Esophagus squamous epithelium (tissue), 4 donors: ENCODE data around the gene CSPG4.

Source experiments
- CTCF ChIP-seq, 6 experiments: fragments of 450-650 bp in 4 of 6; fragments of 200-600 bp in 2 of 6; sonication (generic) in 2 of 6; IDR thresholded peaks; one replicate each; pipeline ENCODE4 v1.5.1; 2016 to 2019; ENCODE audit warnings: antibody characterized with exemption in 6 of 6, mild to moderate bottlenecking in 4 of 6, moderate library complexity in 4 of 6
- POLR2A ChIP-seq, 4 donors: fragments of 450-650 bp; IDR thresholded peaks; one replicate each; pipeline ENCODE4 v1.6.1; 2017; ENCODE audit warnings: antibody characterized with exemption in 4 of 4, mild to moderate bottlenecking in 4 of 4, moderate library complexity in 3 of 4

GRCh38 chr15:75656331-75656730 is 56.3 kb downstream of the CSPG4 start:
- no peak for TF ChIP-seq CTCF (IDR thresholded peaks at IDR 0.05)
- no peak for TF ChIP-seq POLR2A (IDR thresholded peaks at IDR 0.05)
